ENCODE data around the gene SCP2. TPM values are rescaled to one million over a fixed set of nuclear protein-coding genes. Genes with fewer than 3 reads are reported as not detected.
A peak's percentile ranks its signal among the peaks of the same experiment; 100 is the strongest.
"Not testable (repeated sequence)": the region's sequence is repeated elsewhere in the genome, so short reads cannot be mapped to it uniquely, and the experiment has no call there.

SCP2 gene
- total RNA-seq, 2 donors from 2014 or later, result 101 to 137 TPM

DNA sequence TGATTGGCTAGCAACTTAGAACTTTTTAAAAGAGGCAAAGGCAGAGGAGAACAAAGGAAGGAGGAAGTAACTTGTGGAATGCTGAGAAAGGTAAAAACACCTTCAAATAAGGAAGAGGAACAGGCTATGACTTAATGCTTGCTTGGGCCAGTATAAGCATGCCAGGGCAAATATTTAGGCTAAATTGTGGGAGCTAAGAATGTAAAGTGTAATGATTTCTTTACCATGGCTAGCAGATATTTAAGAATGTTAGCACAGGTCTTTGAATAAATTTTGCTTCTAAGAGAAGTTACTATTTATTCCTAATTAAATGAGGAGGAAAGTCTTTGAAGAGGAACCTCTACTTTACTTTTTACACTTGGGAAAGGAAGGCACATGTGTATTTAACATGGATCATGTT lies 22.5 kb downstream of the SCP2 start:
- intact Hi-C loops (cut with DNase I); DNase-seq (ENCODE audit: low spot score): not testable (repeated sequence)

DNA sequence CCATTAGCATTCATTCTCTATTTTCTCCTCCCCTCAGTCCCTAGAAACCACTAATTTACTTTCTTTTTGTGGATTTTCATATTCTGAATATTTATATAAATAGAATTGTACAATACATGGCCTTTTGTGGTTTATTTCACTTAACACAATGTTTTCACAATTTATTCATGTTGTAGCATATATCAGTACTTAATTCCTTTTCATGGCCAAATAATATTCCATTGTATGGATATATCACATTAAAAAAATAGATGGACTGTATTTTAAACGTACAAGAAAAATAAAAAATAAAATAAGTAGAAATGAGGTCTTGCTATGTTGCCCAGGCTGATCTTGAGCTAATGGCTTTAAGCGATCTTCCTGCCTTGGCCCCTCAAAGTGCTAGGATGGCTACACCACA lies 25.0 kb downstream of the SCP2 start:
- no peak for DNase-seq (ENCODE audit: low spot score)
- intact Hi-C loops (cut with DNase I), result no loop called here

DNA sequence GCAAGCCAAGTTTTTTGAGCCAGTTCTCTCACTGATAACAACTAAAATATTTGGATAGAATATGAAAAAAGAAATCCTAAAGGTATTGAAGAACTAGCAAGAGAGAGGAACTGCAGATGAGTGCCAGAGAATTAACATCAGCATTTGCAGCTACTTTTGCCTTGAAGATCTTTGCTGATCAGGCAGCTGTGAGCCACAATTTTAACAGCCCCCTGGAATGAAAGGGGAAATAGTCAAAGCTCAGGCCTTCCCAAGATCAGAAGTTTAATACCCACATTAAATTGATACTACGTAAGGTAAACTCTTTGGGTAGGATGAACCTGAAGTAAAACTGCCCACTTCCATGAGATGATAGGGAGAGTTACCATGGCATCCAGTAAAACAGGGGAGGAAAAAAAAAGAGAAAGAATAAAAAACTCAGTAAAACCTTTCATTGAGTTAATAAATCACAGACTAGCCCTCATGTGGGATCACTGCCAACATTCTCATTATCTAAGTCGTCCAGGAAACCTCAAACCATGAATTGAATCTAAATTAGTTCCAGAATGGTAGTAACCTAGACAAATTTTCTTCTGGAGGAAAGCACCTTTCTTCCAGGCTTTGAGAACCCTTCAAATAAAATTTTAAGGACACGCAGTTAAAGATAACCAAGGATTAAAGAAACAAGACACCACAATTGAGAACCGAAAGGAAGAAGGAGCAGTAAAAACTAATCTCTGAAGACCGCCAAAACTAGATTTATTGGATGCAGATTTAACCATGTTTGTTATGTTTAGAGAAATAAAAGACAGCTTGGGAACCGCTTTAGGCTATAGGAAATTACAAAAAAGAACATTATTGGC lies 28.3 kb downstream of the SCP2 start:
- no peak for DNase-seq (ENCODE audit: low spot score)
- intact Hi-C loops (cut with DNase I), result no loop called here

DNA sequence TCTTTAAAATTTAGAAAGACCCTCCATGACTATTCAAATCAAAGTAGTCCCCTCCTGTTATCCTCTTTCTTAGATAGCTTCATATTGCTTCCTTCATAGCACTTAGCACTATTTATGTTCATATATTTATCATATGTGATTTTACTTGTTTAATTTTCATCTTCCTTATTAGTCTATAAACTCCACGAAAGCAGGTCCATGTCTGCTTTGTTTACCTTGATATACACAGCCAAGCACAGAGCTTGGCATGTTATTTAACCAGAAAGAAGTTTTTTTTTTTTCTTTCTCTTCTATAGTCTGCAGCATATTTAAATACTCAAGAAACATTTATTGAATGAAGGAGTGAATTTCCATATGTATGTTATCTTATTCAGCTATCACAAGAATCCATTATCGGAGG lies 36.0 kb downstream of the SCP2 start:
- intact Hi-C loops (cut with DNase I), result no loop called here
- no peak for DNase-seq (ENCODE audit: low spot score)

- no peak for DNase-seq (ENCODE audit: low spot score)
- intact Hi-C loops (cut with DNase I), result no loop called here
Measured at GRCh38 chr1:52967666-52968065, 40.6 kb downstream of the SCP2 start.

DNA sequence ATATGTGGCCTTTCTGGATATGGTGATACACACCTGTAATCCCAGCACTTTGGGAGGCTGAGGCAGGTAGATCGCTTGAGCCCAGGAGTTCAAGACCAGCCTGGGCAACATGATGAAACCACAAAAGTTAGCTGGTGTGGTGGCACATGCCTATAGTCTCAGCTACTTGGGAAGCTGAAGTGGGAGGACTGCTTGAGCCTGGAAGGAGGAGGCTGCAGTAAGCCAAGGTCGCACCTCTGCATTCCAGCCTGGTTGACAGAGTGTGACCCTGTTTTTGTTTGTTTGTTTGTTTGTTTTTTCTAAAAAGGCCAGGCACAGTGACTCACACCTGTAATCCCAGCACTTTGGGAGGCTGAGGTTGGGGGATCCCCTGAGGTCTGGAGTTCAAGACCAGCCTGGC lies 42.2 kb downstream of the SCP2 start:
- intact Hi-C loops (cut with DNase I); DNase-seq (ENCODE audit: low spot score): not testable (repeated sequence)

DNA sequence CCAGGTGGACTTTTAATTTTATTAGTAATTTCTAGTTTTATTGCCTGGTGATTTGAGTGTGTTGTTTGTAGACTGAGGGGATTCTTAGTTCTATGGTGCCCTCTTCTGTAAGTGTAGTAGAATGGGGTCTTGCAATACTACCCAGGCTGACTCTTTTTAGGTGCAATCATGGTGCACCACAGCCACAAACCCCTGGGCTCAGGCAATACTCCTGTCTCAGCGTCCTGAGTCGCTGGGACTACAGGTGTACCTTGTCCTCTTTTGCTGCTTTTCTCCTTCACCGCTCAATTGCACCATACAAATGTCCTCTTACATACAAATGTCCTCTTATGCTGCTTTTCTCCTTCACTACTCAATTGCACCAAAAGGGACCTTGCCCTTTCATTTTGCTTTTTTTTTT lies 43.1 kb downstream of the SCP2 start:
- intact Hi-C loops (cut with DNase I), result no loop called here
- DNase-seq (ENCODE audit: low spot score), result no peak

- DNase-seq (ENCODE audit: low spot score), result no peak
- intact Hi-C loops (cut with DNase I), result no loop called here
Measured at GRCh38 chr1:52973841-52974240, 46.8 kb downstream of the SCP2 start.

GRCh38 chr1:52976183-52977035 lies 49.3 kb downstream of the SCP2 start:
- intact Hi-C loops (cut with DNase I), result no loop called here
- no peak for DNase-seq (ENCODE audit: low spot score)

GRCh38 chr1:52978045-52978444 lies 51.0 kb downstream of the SCP2 start:
- no peak for DNase-seq (ENCODE audit: low spot score)
- intact Hi-C loops (cut with DNase I), result no loop called here

DNA sequence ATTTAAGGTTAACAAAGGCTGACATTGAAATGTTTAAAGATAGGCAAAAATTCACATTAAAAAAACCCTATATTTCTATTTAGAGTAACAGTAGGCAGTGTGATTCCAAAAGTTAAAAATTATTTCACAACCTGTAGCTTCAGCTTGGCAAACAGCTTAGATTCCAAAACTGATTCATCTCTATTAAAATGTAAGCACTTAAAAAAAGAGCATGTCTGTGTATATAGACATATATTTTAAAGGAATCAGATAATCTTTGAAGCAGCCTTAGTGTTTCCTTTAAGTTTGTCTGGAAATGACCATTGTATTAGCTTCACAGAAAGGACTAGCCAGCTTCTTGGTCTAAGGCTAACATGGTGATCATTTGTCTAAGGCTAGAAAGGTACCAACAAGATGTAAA lies 65.7 kb downstream of the SCP2 start:
- DNase-seq (ENCODE audit: low spot score); intact Hi-C loops (cut with DNase I): not testable (repeated sequence)

GRCh38 chr1:52994656-52995055 lies 67.6 kb downstream of the SCP2 start:
- intact Hi-C loops (cut with DNase I), result no loop called here
- DNase-seq (ENCODE audit: low spot score), result no peak

DNA sequence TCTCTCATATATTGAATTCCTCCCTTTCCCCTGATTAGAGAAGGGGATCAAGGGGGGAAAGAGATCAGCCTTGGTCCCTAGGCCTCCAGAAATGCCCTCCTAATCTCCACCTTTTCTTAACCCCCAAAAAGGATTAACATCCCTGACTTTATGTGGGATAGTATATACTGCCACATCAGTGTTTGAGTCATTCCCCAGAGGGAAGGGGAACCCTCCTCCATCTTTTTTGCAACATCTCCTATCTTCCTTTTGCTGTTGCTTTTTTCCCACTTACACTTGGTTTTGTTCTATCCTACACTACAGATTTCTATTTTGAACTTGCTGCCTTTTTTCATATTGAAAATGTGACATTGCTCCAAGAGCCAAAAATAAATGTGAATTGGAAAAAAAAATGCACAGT lies 69.6 kb downstream of the SCP2 start:
- no peak for DNase-seq (ENCODE audit: low spot score)
- intact Hi-C loops (cut with DNase I), result no loop called here

- intact Hi-C loops (cut with DNase I), result no loop called here
- no peak for DNase-seq (ENCODE audit: low spot score)
Measured at GRCh38 chr1:53001128-53001527, 74.1 kb downstream of the SCP2 start.

DNA sequence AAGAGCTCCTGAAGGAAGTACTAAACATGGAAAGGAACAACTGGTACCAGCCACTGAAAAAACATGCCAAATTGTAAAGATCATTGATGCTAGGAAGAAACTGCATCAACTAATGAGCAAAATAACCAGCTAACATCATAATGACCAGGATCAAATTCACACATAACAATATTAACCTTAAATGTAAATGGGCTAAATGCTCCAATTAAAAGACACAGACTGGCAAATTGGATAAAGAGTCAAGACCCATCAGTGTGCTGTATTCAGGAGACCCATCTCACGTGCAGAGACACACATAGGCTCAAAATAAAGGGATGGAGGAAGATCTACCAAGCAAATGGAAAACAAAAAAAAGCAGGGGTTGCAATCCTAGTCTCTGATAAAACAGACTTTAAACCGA lies 79.5 kb downstream of the SCP2 start:
- intact Hi-C loops (cut with DNase I); DNase-seq (ENCODE audit: low spot score): not testable (repeated sequence)

DNA sequence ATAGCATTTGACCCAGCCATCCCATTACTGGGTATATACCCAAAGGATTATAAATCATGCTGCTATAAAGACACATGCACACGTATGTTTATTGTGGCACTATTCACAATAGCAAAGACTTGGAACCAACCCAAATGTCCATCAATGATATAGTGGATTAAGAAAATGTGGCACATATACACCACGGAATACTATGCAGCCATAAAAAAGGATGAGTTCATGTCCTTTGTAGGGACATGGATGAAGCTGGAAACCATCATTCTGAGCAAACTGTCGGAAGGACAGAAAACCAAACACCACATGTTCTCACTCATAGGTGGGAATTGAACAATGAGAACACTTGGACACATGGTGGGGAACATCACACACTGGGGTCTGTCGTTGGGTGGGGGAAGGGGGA lies 83.2 kb downstream of the SCP2 start:
- not testable (repeated sequence) for DNase-seq (ENCODE audit: low spot score)
- intact Hi-C loops (cut with DNase I), result loop anchor here in 1 of 2 donors (5.0 kb wide), 1 partner anchor 162 kb away; no protein-coding TSS in a partner anchor

GRCh38 chr1:53011175-53011574 lies 84.1 kb downstream of the SCP2 start:
- intact Hi-C loops (cut with DNase I), result loop anchor here in 1 of 2 donors (5.0 kb wide), 1 partner anchor 161 kb away; no protein-coding TSS in a partner anchor
- DNase-seq (ENCODE audit: low spot score), result no peak

DNA sequence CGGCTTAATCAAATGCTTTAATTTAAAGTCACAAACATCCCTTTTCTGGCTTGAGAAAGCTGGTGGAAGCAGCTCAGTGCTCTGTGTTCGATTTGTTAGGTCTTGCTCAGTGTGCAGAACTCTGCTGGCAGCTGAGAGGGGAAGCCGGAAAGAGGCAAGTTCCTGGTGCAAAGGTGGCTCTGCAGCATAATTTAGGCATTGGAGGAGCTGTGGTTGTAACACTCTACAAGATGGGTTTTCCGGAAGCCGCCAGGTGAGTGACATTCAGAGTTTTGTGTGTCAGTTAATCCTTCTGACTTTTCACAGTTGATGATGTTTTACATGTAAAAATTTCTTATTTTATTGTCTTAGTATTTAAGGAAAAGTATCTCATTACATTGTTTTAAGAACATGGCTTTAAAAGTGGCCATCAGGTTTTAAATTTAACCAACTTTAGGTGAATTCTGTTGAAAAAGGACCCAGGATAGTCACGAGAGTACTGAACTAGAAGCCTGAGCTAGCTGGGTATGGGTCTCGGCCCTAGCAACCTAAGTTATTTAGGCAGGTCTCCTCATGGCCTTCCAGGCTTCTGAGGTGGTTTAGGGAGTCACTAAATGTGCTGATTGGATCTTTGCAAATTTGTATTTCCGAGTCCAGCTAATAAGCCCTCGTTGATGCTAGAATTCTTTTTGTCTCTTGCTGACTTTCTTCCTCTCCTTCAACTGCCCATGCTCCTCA lies 87.9 kb downstream of the SCP2 start:
- peak; percentile 85 for DNase-seq (ENCODE audit: low spot score)

DNA sequence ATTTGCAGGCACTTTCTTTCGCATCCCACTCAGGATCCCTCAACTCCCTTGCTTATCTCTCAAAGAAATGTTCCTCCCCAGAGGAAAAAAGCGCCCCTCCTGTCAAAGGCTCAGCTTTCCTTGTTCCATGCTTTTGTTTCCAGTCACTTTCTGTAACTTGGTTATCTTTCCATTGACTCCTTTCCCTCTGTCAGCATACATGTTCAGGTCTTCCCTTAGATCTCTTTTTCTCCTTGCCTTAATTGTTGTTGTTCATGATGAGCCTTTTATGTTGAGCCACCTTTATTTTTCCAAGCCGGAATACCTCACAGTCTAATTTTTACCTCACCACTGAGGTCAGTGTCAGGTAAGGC lies 88.4 kb downstream of the SCP2 start:
- intact Hi-C loops (cut with DNase I), result no loop called here
- no peak for DNase-seq (ENCODE audit: low spot score)

More for the DNA sequence above, 87.9 kb downstream of the SCP2 start:
- intact Hi-C loops (cut with DNase I), result loop anchor here in 1 of 2 donors (5.0 kb wide), 1 partner anchor 157 kb away; no protein-coding TSS in a partner anchor

DNA sequence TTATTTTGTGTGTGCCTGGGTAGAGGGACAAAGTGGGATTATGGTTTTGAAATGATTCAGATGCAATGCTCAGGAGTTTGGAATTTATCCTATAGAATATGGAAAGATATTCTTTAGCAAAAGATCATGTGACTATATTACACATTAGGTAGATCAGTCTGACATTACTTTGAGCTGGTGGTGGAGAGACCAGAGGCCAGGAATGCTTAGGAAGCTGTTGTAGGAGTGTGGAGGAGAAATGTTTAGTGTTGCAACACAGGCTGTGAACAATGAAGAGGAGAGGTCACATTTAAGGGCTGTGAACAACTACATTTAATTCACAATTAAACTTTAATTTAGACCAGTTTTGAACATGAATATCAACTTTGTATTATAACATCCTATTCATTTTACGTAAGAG lies 89.6 kb downstream of the SCP2 start:
- intact Hi-C loops (cut with DNase I), result no loop called here
- no peak for DNase-seq (ENCODE audit: low spot score)

Measured in posterior vena cava (tissue), 2 donors.